HG03460 (cell line): ENCODE data around the gene FAM229A.
"Not testable (repeated sequence)": the region's sequence is repeated elsewhere in the genome, so short reads cannot be mapped to it uniquely, and the experiment has no call there.

Experiments
- ATAC-seq: cut with Tn5 transposase; IDR thresholded peaks from one replicate; pipeline ENCODE4 v1.9.1; 2021; ENCODE audit not compliant: unreplicated experiment

FAM229A gene

GRCh38 chr1:32377541-32378220, 15.4 kb upstream of the FAM229A start:
- ATAC-seq: no peak

- ATAC-seq: no peak
These were observed 13.9 kb upstream of the FAM229A start for GRCh38 chr1:32376199-32376598.

GRCh38 chr1:32373996-32374592, 11.8 kb upstream of the FAM229A start:
- no peak for ATAC-seq

GRCh38 chr1:32372149-32372756, 10.0 kb upstream of the FAM229A start:
- ATAC-seq: peak; percentile 61

GRCh38 chr1:32367912-32368635, 5.8 kb upstream of the FAM229A start:
- no peak for ATAC-seq

- ATAC-seq: no peak
These were observed 3.2 kb upstream of the FAM229A start for GRCh38 chr1:32365445-32365844.

GRCh38 chr1:32364836-32365235, 2.6 kb upstream of the FAM229A start:
- no peak for ATAC-seq

GRCh38 chr1:32363713-32364112, 1.4 kb upstream of the FAM229A start:
- ATAC-seq: no peak

- ATAC-seq: no peak
These were observed 411 bp downstream of the FAM229A start for GRCh38 chr1:32361674-32362473.

GRCh38 chr1:32361308-32361673, 994 bp downstream of the FAM229A start:
- no peak for ATAC-seq

GRCh38 chr1:32358435-32358834, 3.9 kb downstream of the FAM229A start:
- no peak for ATAC-seq

- ATAC-seq: no peak
These were observed 4.7 kb downstream of the FAM229A start for GRCh38 chr1:32357614-32358013.

GRCh38 chr1:32356478-32356877, 5.8 kb downstream of the FAM229A start:
- ATAC-seq: no peak

- not testable (repeated sequence) for ATAC-seq
These were observed 6.5 kb downstream of the FAM229A start for GRCh38 chr1:32355778-32356177.

- no peak for ATAC-seq
These were observed 8.3 kb downstream of the FAM229A start for GRCh38 chr1:32353886-32354570.

GRCh38 chr1:32353431-32353830, 8.9 kb downstream of the FAM229A start:
- ATAC-seq: no peak

- ATAC-seq: no peak
These were observed 9.4 kb downstream of the FAM229A start for GRCh38 chr1:32352831-32353383.

- no peak for ATAC-seq
These were observed 10.0 kb downstream of the FAM229A start for GRCh38 chr1:32352239-32352745.

GRCh38 chr1:32351399-32352238, 10.7 kb downstream of the FAM229A start:
- peak; percentile 73 for ATAC-seq
